ENCODE data around the gene EIF4EBP2. TPM values are rescaled to one million over a fixed set of nuclear protein-coding genes. Genes with fewer than 3 reads are reported as not detected.
A peak's percentile ranks its signal among the peaks of the same experiment; 100 is the strongest.

The EIF4EBP2 gene
- total RNA-seq, 1 donor from 2014 or later: 146 TPM

GRCh38 chr10:70441161-70441894 lies 37.4 kb downstream of the EIF4EBP2 start, which contains the start of gene NODAL:
NODAL (minus strand) TSS chr10:70441681; CDS start chr10:70441667, 14 bp downstream.
- no peak for TF ChIP-seq CTCF (IDR thresholded peaks at IDR 0.05; ENCODE audit: unreplicated experiment)
- no peak within 1 kb of the TSS for H3K27ac Mint-ChIP-seq (ENCODE audit: unreplicated experiment)
- peak within 1 kb of the TSS; percentile 86 for H3K4me3 Mint-ChIP-seq (ENCODE audit: unreplicated experiment)
- H3K4me1 Mint-ChIP-seq (ENCODE audit: unreplicated experiment): peaks cover 12% of the 10 kb centered on the region
- no peak for DNase-seq (ENCODE audit: low spot score)
- H3K27me3 Mint-ChIP-seq (ENCODE audit: unreplicated experiment): peaks cover 23% of the 10 kb centered on the region
- no peaks in the 10 kb centered on the region for H3K9me3 Mint-ChIP-seq (ENCODE audit: unreplicated experiment)
- no peaks in the 10 kb centered on the region for H3K36me3 Mint-ChIP-seq (ENCODE audit: low read depth, unreplicated experiment)

GRCh38 chr10:70441895-70442309 lies 38.0 kb downstream of the EIF4EBP2 start:
- H3K4me3 Mint-ChIP-seq (ENCODE audit: unreplicated experiment): no peak overlapping the region
- DNase-seq (ENCODE audit: low spot score): no peak

GRCh38 chr10:70442332-70442988 lies 38.5 kb downstream of the EIF4EBP2 start:
- Mint-ChIP-seq H3K9me3 (ENCODE audit: unreplicated experiment) (no peaks in the 10 kb centered on the region), H3K27me3 (ENCODE audit: unreplicated experiment) (peaks cover 18% of the 10 kb centered on the region), H3K36me3 (ENCODE audit: low read depth, unreplicated experiment) (no peaks in the 10 kb centered on the region), H3K27ac (ENCODE audit: unreplicated experiment) (no peak overlapping the region), H3K4me1 (ENCODE audit: unreplicated experiment) (peaks cover 12% of the 10 kb centered on the region), H3K4me3 (ENCODE audit: unreplicated experiment) (no peak overlapping the region)
- no peak for DNase-seq (ENCODE audit: low spot score)
- no peak for TF ChIP-seq CTCF (IDR thresholded peaks at IDR 0.05; ENCODE audit: unreplicated experiment)

More at GRCh38 chr10:70441895-70442309, 38.0 kb downstream of the EIF4EBP2 start:
- Mint-ChIP-seq H3K27ac (ENCODE audit: unreplicated experiment) (no peak overlapping the region), H3K27me3 (ENCODE audit: unreplicated experiment) (peaks cover 18% of the 10 kb centered on the region), H3K4me1 (ENCODE audit: unreplicated experiment) (peaks cover 12% of the 10 kb centered on the region), H3K9me3 (ENCODE audit: unreplicated experiment) (no peaks in the 10 kb centered on the region), H3K36me3 (ENCODE audit: low read depth, unreplicated experiment) (no peaks in the 10 kb centered on the region)
- TF ChIP-seq CTCF (IDR thresholded peaks at IDR 0.05; ENCODE audit: unreplicated experiment): no peak

- TF ChIP-seq CTCF (IDR thresholded peaks at IDR 0.05; ENCODE audit: unreplicated experiment): no peak
- no peak overlapping the region for H3K27ac Mint-ChIP-seq (ENCODE audit: unreplicated experiment)
- no peak for DNase-seq (ENCODE audit: low spot score)
- H3K4me1 Mint-ChIP-seq (ENCODE audit: unreplicated experiment): peaks cover 12% of the 10 kb centered on the region
- H3K9me3 Mint-ChIP-seq (ENCODE audit: unreplicated experiment): no peaks in the 10 kb centered on the region
- peaks cover 16% of the 10 kb centered on the region for H3K27me3 Mint-ChIP-seq (ENCODE audit: unreplicated experiment)
- no peak overlapping the region for H3K4me3 Mint-ChIP-seq (ENCODE audit: unreplicated experiment)
- H3K36me3 Mint-ChIP-seq (ENCODE audit: low read depth, unreplicated experiment): no peaks in the 10 kb centered on the region
Measured at GRCh38 chr10:70444744-70445143, 40.8 kb downstream of the EIF4EBP2 start.
